GM12878 (cell line): ENCODE results near the gene BRWD1. TPM values are rescaled to one million over a fixed set of nuclear protein-coding genes. Genes with fewer than 3 reads are reported as not detected.

Experiments used
- ATAC-seq: fragments of 200-7000 bp; cut with Tn5 transposase; 3 replicates; pipeline ENCODE4 v1.9.1; 2020; ENCODE audit warnings: mild to moderate bottlenecking, moderate library complexity
- BruUV-seq: library from RNA; stranded (reverse); fragments of 400-500 nt; replicated peaks from 2 replicates; lab custom pipeline; 2021; lab: Mats Ljungman, UMichigan
- CTCF ChIA-PET: fragments of 300-600 bp; sonication (Branson Sonifier 250); formaldehyde crosslinking; extraction: SDS; loops from one replicate; lab custom pipeline; 2021; ENCODE audit warnings: inconsistent platforms; lab: Yijun Ruan, JAX
- POLR2A ChIA-PET: fragments of 350-600 bp; formaldehyde crosslinking; extraction: SDS; loops from one replicate; lab custom pipeline; 2021; ENCODE audit warnings: inconsistent platforms; lab: Charles Lee
- RAD21 ChIA-PET: fragments of 300-600 bp; sonication (Branson Sonifier 250); formaldehyde crosslinking; loops from one replicate; lab custom pipeline; 2023; ENCODE audit warnings: antibody characterized with exemption; ENCODE audit not compliant: unreplicated experiment; lab: Charles Lee
- SMC1A ChIA-PET: fragments of 300-600 bp; sonication (Branson Sonifier 250); formaldehyde crosslinking; loops from one replicate; lab custom pipeline; 2023; ENCODE audit not compliant: unreplicated experiment, uncharacterized antibody; lab: Charles Lee
- DNase-seq: peaks from one replicate; pipeline ENCODE4 v3.0.0-alpha.2; 2011; ENCODE audit warnings: low read depth, low spot score
- FAIRE-seq: peaks from 3 replicates; lab custom pipeline; 2011; peaks lifted over from hg19 to GRCh38; lab: Jason Lieb, UNC
- H2AFZ ChIP-seq: 2 replicates; pipeline ENCODE4 v1.6.0; 2011; ENCODE audit warnings: low read depth, low read length, control low read depth; ENCODE audit not compliant: control insufficient read depth
- H3K27ac ChIP-seq: 2 replicates; pipeline ENCODE4 v1.5.1; 2011; ENCODE audit warnings: control low read depth; ENCODE audit not compliant: control insufficient read depth, insufficient read depth
- H3K27me3 ChIP-seq, 2 experiments: replicated peaks in 1 of 2; 2 replicates each; pipeline versions ENCODE4 v1.6.0 to v1.6.1; 2011; ENCODE audit warnings: low read length in 1 of 2; ENCODE audit not compliant: control insufficient read depth in 2 of 2, insufficient read depth in 2 of 2
- H3K36me3 ChIP-seq, 2 experiments: 2 replicates each; pipeline ENCODE4 v1.5.1; 2011; ENCODE audit warnings: low read length in 1 of 2; ENCODE audit not compliant: control insufficient read depth in 2 of 2, insufficient read depth in 2 of 2
- H3K4me1 ChIP-seq: 2 replicates; pipeline ENCODE4 v1.6.1; 2011; ENCODE audit warnings: mild to moderate bottlenecking, low read length, moderate library complexity, mixed read lengths; ENCODE audit not compliant: control insufficient read depth, insufficient read depth
- H3K4me2 ChIP-seq: 2 replicates; pipeline ENCODE4 v1.6.0; 2011; ENCODE audit warnings: control low read depth; ENCODE audit not compliant: control insufficient read depth, insufficient read depth
- H3K4me3 ChIP-seq: fragments of 200-600 bp; sonication (generic); 2 replicates; pipeline ENCODE4 v1.5.1; 2016
- H3K79me2 ChIP-seq: 2 replicates; pipeline ENCODE4 v1.6.0; 2011; ENCODE audit warnings: low read length; ENCODE audit not compliant: control insufficient read depth, insufficient read depth
- H3K9ac ChIP-seq: 2 replicates; pipeline ENCODE4 v1.8.0; 2011; ENCODE audit warnings: low read length, control low read depth, mixed read lengths; ENCODE audit not compliant: control insufficient read depth, insufficient read depth
- H3K9me3 ChIP-seq: replicated peaks from 3 replicates; pipeline ENCODE4 v1.5.1; 2011; ENCODE audit warnings: mild to moderate bottlenecking, low read length; ENCODE audit not compliant: control insufficient read depth, insufficient read depth
- H4K20me1 ChIP-seq: 2 replicates; pipeline ENCODE4 v1.6.0; 2011; ENCODE audit not compliant: control insufficient read depth, insufficient read depth
- BMI1 ChIP-seq: fragments of 450-650 bp; IDR thresholded peaks from 2 replicates; pipeline ENCODE4 v1.6.1; 2016; ENCODE audit warnings: mild to moderate bottlenecking, moderate library complexity, borderline replicate concordance
- BRCA1 ChIP-seq: IDR thresholded peaks from 2 replicates; pipeline ENCODE4 v1.6.1; 2011; ENCODE audit warnings: low read depth, low read length, improper control_type of control experiment
- FOXK2 ChIP-seq: fragments of 450-650 bp; IDR thresholded peaks from 2 replicates; pipeline ENCODE4 v1.6.1; 2017; ENCODE audit warnings: mild to moderate bottlenecking, moderate library complexity
- KDM1A ChIP-seq: fragments of 200-600 bp; sonication (generic); IDR thresholded peaks from 2 replicates; pipeline ENCODE4 v1.6.1; 2016; ENCODE audit warnings: borderline replicate concordance
- LARP7 ChIP-seq: fragments of 450-650 bp; IDR thresholded peaks from 2 replicates; pipeline ENCODE4 v1.6.1; 2017; ENCODE audit warnings: mild to moderate bottlenecking
- NR2C1 ChIP-seq: fragments of 450-650 bp; IDR thresholded peaks from 2 replicates; pipeline ENCODE4 v1.6.1; 2017; ENCODE audit warnings: antibody characterized with exemption, mild to moderate bottlenecking, moderate library complexity
- NRF1 ChIP-seq: conservative IDR thresholded peaks from 2 replicates; pipeline ENCODE4 v1.6.1; 2011; ENCODE audit warnings: mild to moderate bottlenecking, low read depth, low read length, improper control_type of control experiment
- PML ChIP-seq: IDR thresholded peaks from 2 replicates; pipeline ENCODE4 v1.6.1; 2012; ENCODE audit warnings: low read length, inconsistent platforms
- POLR2AphosphoS2 ChIP-seq: IDR thresholded peaks from 2 replicates; pipeline ENCODE4 v1.6.1; 2011; ENCODE audit warnings: low read depth, mild to moderate bottlenecking, low read length, improper control_type of control experiment, moderate library complexity
- RAD51 ChIP-seq: fragments of 450-650 bp; IDR thresholded peaks from 2 replicates; pipeline ENCODE4 v1.6.1; 2016; ENCODE audit warnings: moderate library complexity, mild to moderate bottlenecking, inconsistent platforms
- RELB ChIP-seq: fragments of 450-650 bp; IDR thresholded peaks from 2 replicates; pipeline ENCODE4 v1.6.1; 2017; ENCODE audit warnings: low read depth, mild to moderate bottlenecking, moderate library complexity
- SREBF2 ChIP-seq: IDR thresholded peaks from 2 replicates; pipeline ENCODE4 v1.6.1; 2012; ENCODE audit warnings: mild to moderate bottlenecking, low read length
- SRF ChIP-seq, 2 experiments: IDR thresholded peaks; 2 replicates each; pipeline ENCODE4 v1.6.1; 2011; ENCODE audit warnings: low read depth in 2 of 2, low read length in 2 of 2, mild to moderate bottlenecking in 1 of 2, moderate library complexity in 1 of 2
- TAF1 ChIP-seq: IDR thresholded peaks from 2 replicates; pipeline ENCODE4 v1.6.1; 2011; ENCODE audit warnings: mild to moderate bottlenecking, low read depth, low read length, borderline replicate concordance
- USF2 ChIP-seq: IDR thresholded peaks from 2 replicates; pipeline ENCODE4 v1.6.1; 2011; ENCODE audit warnings: low read depth, low read length, improper control_type of control experiment, borderline replicate concordance
- WRNIP1 ChIP-seq: IDR thresholded peaks from 2 replicates; pipeline ENCODE4 v1.6.1; 2011; ENCODE audit warnings: low read depth, low read length, improper control_type of control experiment, borderline replicate concordance
- ZNF622 ChIP-seq: fragments of 450-650 bp; IDR thresholded peaks from 2 replicates; pipeline ENCODE4 v1.6.1; 2017; ENCODE audit warnings: mild to moderate bottlenecking, inconsistent platforms
- ZSCAN29 ChIP-seq: fragments of 450-650 bp; IDR thresholded peaks from 2 replicates; pipeline ENCODE4 v1.6.1; 2017; ENCODE audit warnings: mild to moderate bottlenecking, moderate library complexity
- WGBS: methylation state at CpG from one replicate; pipeline ENCODE4 v1.1.6; 2016; ENCODE audit warnings: low lambda C conversion rate; ENCODE audit not compliant: insufficient replicate concordance, insufficient coverage; ENCODE audit errors: missing lambda C conversion rate; 5-methylcytosine and 5-hydroxymethylcytosine counted together
- in situ Hi-C: fragments of 300-500 bp; cut with MboI; formaldehyde crosslinking; loops from 9 replicates; pipeline ENCODE4 v1.14.3; 2018; ENCODE audit warnings: mixed read lengths
- intact Hi-C: fragments of 100-400 bp; cut with micrococcal nuclease; formaldehyde crosslinking; loops from one replicate; pipeline ENCODE4 v1.14.2; 2022; ENCODE audit not compliant: unreplicated experiment
- polyA plus RNA-seq, 11 experiments: library from polyadenylated mRNA; depleted of rRNA in 4 of 11; unstranded in 6 of 11; stranded (reverse) in 5 of 11; fragments of >200 nt; fragmentation: Nextera tagmentation in 4 of 11; fragmentation: Illumina TruSeq in 1 of 11; extraction: Ambion mirVana in 4 of 11; extraction: Trizol in 1 of 11; gene quantifications; 1 replicate in 1 of 11; 2 replicates in 10 of 11; pipeline versions ENCODE4 v1.2.1 to v1.2.3, GENCODE V29; 2011 to 2016; ENCODE audit warnings: inconsistent platforms in 2 of 11, missing spikeins in 2 of 11, low read depth in 1 of 11
- total RNA-seq, 4 experiments: library from RNA; depleted of rRNA in 3 of 4; stranded (reverse); fragments of >200 nt in 3 of 4; fragmentation: Illumina TruSeq in 1 of 4; extraction: Trizol in 1 of 4; gene quantifications; 2 replicates each; pipeline versions ENCODE4 v1.2.1 to v1.2.3, GENCODE V29; 2013 to 2021

The BRWD1 gene
- total and polyA plus RNA-seq, 10 of the 15 experiments (the other 5 are each of a cell fraction or from before 2014, with no cell fraction given): 3.1 to 19.0 (median 13.5) TPM

- H3K4me3 ChIP-seq: no peak overlapping the region
- no peak overlapping the region for H2AFZ ChIP-seq
- BruUV-seq: no TSS peak
- H3K27me3 ChIP-seq: no peaks in the 10 kb centered on the region
- no peak overlapping the region for H3K27ac ChIP-seq
- WGBS: 33% methylated on average over 4 of the region's 4 CpGs
- SMC1A ChIA-PET: no interaction called here
- no peak for DNase-seq
- RAD21 ChIA-PET: no interaction called here
- FAIRE-seq: no peak
- H3K9me3 ChIP-seq: no peaks in the 10 kb centered on the region
- H3K4me2 ChIP-seq: no peak overlapping the region
- H3K4me1 ChIP-seq: no peaks in the 10 kb centered on the region
- no peaks in the 10 kb centered on the region for H3K79me2 ChIP-seq
- no peaks in the 10 kb centered on the region for H4K20me1 ChIP-seq
- TF ChIP-seq TAF1: no peak
- no peak for TF ChIP-seq PML
- no peak for TF ChIP-seq ZNF622
- TF ChIP-seq FOXK2: no peak
- TF ChIP-seq BRCA1: no peak
- TF ChIP-seq NR2C1: no peak
- no peak for TF ChIP-seq RELB
- no peak for TF ChIP-seq BMI1
- TF ChIP-seq SREBF2: no peak
- no peak for TF ChIP-seq KDM1A
- no peak for TF ChIP-seq POLR2AphosphoS2
- no peak for TF ChIP-seq USF2
- TF ChIP-seq SRF (IDR thresholded peaks at IDR 0.05; ENCODE audit: low read depth in 2 of 2, low read length in 2 of 2): no peak
- TF ChIP-seq RAD51: no peak
- no peak for TF ChIP-seq WRNIP1
- TF ChIP-seq LARP7: no peak
- no peak for TF ChIP-seq ZSCAN29
- no peak for TF ChIP-seq NRF1
- intact Hi-C loops (no loop called here), in situ Hi-C loops (no loop called here)
- no peak for ATAC-seq
- no peak overlapping the region for H3K9ac ChIP-seq
- CTCF ChIA-PET: no interaction called here
- no peaks in the 10 kb centered on the region for H3K36me3 ChIP-seq
- POLR2A ChIA-PET: no interaction called here
Observed at GRCh38 chr21:39359382-39359781, 46.0 kb upstream of the BRWD1 start.
